ENCODE measurements around the gene SLC4A5.

DNA sequence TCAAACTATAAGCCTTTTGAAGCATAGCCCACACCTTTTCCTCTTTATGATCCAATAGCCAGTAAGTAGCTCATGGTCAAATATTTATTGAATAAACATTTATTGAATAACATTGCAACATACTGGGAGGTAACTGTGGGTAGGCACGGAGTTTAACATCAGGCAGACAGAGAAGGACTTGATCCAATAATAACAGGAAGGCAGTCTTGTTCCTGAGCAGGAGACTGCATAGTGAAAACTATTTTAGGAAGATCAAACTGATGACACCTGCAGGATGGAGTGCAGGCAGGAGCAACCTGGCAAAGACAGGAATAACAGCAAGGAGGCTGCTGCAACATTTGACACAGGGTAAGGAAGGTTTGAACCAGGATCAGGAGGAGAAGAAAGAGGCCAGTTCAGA is 40.0 kb upstream of the SLC4A5 start:
- TF ChIP-seq EP300 (IDR thresholded peaks at IDR 0.05) (peak in 1 of 2 donors; percentile 26), POLR2A (IDR thresholded peaks at IDR 0.05) (no peak)
- TF ChIP-seq, protein P1, sequence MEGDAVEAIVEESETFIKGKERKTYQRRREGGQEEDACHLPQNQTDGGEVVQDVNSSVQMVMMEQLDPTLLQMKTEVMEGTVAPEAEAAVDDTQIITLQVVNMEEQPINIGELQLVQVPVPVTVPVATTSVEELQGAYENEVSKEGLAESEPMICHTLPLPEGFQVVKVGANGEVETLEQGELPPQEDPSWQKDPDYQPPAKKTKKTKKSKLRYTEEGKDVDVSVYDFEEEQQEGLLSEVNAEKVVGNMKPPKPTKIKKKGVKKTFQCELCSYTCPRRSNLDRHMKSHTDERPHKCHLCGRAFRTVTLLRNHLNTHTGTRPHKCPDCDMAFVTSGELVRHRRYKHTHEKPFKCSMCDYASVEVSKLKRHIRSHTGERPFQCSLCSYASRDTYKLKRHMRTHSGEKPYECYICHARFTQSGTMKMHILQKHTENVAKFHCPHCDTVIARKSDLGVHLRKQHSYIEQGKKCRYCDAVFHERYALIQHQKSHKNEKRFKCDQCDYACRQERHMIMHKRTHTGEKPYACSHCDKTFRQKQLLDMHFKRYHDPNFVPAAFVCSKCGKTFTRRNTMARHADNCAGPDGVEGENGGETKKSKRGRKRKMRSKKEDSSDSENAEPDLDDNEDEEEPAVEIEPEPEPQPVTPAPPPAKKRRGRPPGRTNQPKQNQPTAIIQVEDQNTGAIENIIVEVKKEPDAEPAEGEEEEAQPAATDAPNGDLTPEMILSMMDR (IDR thresholded peaks at IDR 0.05), result no peak
